Chondrocyte (in vitro differentiated cells): ENCODE data around the gene KRAS. TPM values are rescaled to one million over a fixed set of nuclear protein-coding genes. Genes with fewer than 3 reads are reported as not detected.

Source experiments
- DNase-seq: peaks from one replicate; pipeline ENCODE4 v3.0.0; 2021; ENCODE audit warnings: mixed read lengths, low spot score
- H3K27ac Mint-ChIP-seq: one replicate; pipeline ENCODE4 v1.8.0; 2021; ENCODE audit warnings: mild to moderate bottlenecking, moderate library complexity, mixed read lengths; ENCODE audit not compliant: unreplicated experiment
- H3K27me3 Mint-ChIP-seq: 2 replicates; pipeline ENCODE4 v1.8.0; 2021; ENCODE audit warnings: low read depth, mixed read lengths
- H3K36me3 Mint-ChIP-seq: 2 replicates; pipeline ENCODE4 v1.8.0; 2021; ENCODE audit warnings: low read depth, mixed read lengths
- H3K4me1 Mint-ChIP-seq: 2 replicates; pipeline ENCODE4 v1.8.0; 2021; ENCODE audit warnings: low read depth, mild to moderate bottlenecking, mixed read lengths
- H3K4me3 Mint-ChIP-seq: one replicate; pipeline ENCODE4 v1.8.0; 2021; ENCODE audit warnings: mild to moderate bottlenecking, moderate library complexity, mixed read lengths; ENCODE audit not compliant: unreplicated experiment
- H3K9me3 Mint-ChIP-seq: 2 replicates; pipeline ENCODE4 v1.8.0; 2021; ENCODE audit warnings: low read depth, mixed read lengths
- total RNA-seq: library from RNA; stranded (reverse); gene quantifications from 3 replicates; pipeline ENCODE4 v1.2.1, GENCODE V29; 2021
- TF ChIP-seq, protein P1 (sequence below): fragments of 200-600 bp; sonication (generic); IDR thresholded peaks from 2 replicates; pipeline ENCODE4 v1.5.0; 2021; ENCODE audit warnings: antibody characterized with exemption, mild to moderate bottlenecking, moderate library complexity

KRAS gene
- total RNA-seq, 1 donor from 2014 or later: 31.7 TPM

DNA sequence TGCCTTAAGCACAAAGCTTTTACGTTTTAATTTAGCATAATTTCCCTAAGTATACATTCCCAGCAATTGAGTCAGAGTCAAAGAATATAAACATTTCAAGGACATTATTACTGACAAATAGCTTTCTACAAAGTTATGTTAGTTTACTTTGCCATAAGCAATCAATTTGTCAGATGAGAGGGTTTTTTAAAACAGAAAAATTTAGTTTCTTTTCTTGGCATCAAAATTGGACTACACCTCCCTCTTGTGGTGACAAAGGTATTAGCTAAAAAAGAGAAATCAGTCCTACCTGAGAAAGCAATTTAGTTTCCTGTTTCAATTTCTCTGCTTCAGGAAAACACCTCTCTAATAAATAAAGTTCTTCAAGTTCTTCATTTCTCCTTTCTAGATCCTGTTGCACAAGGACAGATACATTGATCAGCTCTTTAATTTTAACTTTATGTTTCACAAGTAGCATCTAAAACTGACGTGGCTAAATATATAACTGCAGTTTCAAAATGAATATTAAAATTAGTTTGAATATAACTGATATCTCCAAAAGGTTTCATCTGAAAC is 95.6 kb downstream of the KRAS start:
- no peak overlapping the region for H3K27ac Mint-ChIP-seq
- H3K9me3 Mint-ChIP-seq: no peaks in the 10 kb centered on the region
- H3K27me3 Mint-ChIP-seq: no peaks in the 10 kb centered on the region
- DNase-seq: no peak
- no peak overlapping the region for H3K4me3 Mint-ChIP-seq
- H3K4me1 Mint-ChIP-seq: peaks cover 13% of the 10 kb centered on the region
- TF ChIP-seq, protein P1, sequence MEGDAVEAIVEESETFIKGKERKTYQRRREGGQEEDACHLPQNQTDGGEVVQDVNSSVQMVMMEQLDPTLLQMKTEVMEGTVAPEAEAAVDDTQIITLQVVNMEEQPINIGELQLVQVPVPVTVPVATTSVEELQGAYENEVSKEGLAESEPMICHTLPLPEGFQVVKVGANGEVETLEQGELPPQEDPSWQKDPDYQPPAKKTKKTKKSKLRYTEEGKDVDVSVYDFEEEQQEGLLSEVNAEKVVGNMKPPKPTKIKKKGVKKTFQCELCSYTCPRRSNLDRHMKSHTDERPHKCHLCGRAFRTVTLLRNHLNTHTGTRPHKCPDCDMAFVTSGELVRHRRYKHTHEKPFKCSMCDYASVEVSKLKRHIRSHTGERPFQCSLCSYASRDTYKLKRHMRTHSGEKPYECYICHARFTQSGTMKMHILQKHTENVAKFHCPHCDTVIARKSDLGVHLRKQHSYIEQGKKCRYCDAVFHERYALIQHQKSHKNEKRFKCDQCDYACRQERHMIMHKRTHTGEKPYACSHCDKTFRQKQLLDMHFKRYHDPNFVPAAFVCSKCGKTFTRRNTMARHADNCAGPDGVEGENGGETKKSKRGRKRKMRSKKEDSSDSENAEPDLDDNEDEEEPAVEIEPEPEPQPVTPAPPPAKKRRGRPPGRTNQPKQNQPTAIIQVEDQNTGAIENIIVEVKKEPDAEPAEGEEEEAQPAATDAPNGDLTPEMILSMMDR: peak; percentile 93
- no peaks in the 10 kb centered on the region for H3K36me3 Mint-ChIP-seq

Other genes starting within 250 kb of the KRAS start
- gene DNAI7, start 55.8 kb downstream of the KRAS start, total RNA-seq: 0.44 TPM in 1 of 3 replicates, not detected in the others
- gene ETFRF1, start 55.7 kb downstream of the KRAS start, total RNA-seq: 9.9 to 19.5 TPM (median 10.8 TPM) in 3 replicates